ENCODE measurements around the gene EXOC3L4.

EXOC3L4 gene

DNA sequence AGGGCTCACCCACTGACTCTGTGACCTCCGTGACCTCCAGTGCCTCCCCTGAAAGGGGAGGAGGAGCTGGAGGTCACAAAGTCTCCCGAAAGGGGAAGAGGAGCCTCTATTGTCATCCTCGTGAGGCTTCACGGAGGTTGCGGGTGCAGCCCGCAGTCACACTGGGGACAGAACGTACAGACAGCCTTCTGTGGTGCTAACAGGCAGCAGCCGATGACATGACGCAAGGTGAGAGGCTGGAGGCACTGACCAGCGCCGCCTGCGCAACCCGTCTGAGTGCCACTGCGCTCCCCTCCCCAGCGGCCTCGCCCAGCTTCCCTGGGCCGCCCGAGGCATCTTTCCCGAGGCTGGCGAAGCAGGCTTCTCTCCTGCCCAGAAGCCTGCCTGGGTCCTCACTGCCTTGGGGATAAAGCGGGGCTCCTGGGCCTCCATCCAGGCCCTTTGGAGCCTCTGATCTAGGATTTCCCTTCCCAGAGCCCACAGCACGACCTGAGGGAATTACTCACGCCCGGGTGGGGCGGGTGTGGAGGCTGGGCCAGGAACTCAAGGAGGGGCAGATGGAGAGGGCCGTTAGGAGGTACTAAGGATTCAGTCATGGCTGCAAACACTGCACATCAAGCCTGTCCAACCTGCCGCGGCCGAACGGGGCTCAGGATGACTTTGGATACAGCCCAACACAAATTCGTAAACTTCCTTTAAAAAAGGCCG lies 22.8 kb upstream of the EXOC3L4 start:
- no peak for DNase-seq

DNA sequence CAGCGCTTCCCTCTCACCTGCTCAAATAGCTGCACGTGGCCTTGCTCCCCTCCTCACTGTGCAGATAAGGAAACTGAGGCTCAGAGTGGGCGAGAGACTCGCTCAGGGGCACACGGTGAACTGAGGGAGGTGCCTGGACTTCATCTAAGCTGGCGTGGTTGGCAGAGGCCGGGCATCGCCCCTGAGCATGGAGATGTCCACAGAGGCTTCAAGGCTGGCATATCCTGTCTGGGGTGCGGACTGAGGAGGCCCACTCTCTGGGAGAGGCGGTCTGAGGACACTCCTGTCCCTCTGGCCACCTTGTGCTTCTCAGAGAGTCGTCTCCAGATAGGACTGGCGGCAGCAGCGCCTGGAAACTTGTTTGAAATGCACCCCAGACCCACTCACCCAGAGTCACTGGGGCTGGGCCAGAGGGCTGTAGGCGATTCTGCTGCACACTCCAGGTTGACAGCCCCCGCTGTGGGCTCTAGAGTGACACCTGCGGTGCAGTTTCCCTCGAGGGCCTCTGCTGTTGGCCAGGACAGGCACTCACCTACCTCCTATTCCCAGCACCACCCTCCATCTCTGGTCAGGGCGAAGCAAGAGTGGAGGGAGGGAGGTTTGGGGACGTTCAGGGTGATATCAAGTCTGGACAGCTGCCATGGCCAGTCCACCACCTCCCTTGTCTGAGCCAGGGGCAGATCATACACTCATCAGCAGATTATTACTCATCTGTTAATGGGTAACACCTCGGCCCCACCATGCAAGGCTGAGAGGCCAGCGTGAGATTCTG lies 21.7 kb upstream of the EXOC3L4 start:
- no peak for DNase-seq

DNA sequence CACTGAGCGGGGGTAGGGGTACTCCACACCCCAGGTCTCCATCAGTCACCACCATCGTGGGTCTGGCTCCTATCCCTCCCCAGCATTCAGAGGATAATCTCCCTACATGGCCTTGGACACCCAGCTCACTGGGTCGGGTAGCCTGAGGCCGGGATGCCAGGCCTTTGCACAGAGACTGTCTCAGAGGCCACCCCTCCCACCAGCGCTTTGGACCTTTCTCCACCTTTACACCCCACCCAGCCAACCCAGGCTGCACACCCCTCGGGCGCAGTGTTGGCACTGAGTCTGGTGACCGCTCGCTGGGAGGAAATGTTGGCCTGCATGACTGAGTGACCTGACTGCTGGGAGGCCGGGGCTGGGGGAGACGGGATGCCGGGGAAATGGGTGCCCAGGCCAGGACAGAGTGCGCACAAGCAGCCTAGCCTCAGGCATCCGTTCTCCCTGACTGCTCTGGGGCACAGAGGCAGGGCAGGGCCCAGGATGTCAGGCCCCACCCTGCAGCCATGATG lies 21.1 kb upstream of the EXOC3L4 start:
- no peak for DNase-seq

DNA sequence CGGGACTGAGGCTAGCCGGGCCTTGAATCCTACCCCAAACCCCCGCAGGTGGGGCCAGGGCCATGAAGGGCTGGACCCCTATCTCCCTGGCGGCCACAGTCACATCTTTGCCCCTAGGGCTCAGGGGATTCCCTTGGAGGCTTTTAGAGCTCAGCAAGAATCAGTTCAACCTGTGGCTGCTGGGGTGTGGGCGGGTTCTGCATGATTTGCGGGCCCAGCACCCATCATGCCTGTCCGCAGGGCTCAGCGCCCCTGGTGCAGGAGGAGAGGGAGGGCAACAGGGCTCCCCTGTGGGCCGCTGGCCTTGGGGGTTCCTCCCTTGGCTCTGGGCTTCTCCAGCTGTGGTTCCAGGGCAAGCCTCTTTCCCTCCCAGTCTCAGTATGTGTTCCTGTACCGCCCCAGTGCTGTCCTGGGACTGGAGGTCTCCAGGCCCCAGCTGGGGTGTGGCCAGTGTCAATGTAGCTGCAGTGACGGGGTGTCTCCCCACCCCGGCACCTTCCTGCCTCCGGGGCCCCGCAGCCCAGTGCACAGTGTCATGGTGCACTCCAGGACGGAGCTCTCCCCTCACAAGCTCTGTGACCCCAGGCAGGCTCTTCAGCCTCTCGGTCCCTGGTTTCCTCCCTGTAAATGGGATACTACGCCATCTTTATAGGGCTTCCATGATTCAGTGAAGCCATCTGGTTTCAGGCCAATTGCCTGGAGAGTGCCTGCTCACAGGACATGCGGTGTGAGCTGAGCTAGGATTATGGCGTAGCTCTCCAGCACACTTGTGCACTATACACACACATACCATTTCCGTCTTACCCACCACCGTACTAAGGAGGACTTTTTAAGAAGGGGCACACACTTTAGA lies 20.4 kb upstream of the EXOC3L4 start:
- no peak for DNase-seq

DNA sequence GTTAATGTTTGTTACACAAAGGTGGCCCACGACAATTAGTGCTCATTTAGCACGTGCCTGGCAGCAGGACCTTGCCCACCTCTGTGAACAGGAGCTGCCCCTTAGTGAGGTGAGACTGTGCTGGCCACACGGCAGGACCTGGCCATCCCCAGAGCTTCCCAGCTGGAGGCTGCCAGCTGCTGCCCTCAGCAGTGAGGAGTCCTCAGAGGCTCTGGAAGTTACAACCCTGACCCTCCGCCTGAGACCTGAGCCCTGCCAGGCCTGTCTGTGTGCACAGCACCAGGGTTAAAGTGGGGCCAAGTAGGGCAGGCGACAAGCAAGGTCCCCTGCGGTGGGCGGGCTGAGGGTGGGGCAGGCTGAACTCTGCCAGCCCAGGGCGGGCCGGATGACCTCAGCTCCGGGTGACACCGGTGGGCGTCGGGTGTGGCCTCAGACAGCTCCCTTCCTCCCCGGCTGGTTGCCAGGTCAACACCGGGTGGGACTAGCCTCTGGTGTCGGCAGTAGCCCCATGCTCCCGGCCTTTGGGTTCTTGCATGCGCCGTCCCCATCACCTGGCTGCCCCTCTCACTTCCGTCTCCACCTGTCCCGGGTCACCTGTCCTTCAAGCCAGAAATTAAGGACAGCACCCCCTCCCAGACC lies 19.7 kb upstream of the EXOC3L4 start:
- peak; percentile 41 for DNase-seq

DNA sequence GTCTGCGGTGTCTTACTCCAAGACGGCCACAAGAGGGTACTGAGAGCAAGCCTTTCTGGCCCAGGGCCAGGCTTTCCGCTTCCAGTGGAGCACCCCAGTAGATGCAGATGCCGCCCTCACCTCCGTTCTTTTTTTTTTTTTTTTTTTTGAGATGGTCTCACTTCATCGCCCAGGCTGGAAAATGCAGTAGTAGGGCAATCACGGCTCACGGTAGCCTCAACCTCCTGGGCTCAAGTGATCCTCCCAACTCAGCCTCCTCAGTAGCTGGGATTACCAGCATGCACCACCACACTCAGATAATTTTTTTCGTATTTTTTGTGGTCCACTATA lies 16.1 kb upstream of the EXOC3L4 start:
- peak; percentile 78 for DNase-seq

DNA sequence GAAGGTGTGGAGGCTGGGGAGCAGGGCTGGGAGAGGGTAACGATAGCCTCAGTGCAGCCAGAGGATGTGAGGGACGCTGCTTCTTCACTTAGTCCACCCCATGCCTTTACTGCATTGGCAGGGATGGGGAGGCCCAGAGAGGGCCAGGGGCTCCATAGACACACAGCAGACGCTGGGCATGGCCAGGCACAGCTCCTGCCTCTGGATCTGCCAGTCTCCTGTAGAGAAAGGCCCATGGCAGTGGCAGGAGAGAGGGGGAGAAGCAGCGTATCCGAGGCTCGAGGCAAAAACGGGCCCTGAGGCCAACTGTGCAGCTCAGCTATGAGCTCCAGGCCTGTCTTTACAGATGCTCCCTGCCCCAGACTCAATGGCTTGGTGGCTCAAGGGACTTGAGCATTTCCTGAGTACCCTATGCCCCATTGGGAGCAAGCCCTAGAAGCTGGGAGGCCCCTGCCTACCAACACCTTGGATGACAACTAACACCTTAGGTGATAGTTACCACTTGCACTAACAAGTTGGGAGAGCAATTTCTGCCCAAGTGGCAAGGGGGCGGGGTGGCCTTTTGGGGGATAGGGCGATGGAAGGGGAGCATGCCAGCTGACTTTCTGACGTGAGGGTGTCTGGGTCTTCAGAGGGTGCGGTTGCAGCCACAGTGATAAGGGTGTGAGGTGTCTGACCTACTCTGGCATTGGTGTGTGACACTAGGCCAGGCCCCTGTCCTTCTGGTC lies 15.5 kb upstream of the EXOC3L4 start:
- no peak for DNase-seq

DNA sequence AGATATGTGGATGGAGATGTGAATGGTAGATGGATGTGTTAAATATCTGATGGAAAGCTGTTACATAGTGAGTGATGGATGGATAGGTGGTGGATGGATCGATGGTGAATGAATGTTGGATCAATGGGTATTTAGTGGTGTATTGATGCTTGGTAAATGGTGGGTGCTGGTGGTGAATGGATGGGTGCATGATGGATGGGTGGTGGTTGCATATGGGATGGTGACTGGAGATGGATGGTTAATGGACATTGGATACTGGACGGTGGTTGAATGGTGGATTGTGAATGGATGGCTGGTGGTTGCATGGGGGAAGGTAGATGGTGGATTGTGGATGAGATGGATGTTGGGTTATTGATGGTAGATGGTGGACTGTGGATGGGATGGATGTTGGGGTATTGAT lies 12.6 kb upstream of the EXOC3L4 start:
- no peak for DNase-seq

DNA sequence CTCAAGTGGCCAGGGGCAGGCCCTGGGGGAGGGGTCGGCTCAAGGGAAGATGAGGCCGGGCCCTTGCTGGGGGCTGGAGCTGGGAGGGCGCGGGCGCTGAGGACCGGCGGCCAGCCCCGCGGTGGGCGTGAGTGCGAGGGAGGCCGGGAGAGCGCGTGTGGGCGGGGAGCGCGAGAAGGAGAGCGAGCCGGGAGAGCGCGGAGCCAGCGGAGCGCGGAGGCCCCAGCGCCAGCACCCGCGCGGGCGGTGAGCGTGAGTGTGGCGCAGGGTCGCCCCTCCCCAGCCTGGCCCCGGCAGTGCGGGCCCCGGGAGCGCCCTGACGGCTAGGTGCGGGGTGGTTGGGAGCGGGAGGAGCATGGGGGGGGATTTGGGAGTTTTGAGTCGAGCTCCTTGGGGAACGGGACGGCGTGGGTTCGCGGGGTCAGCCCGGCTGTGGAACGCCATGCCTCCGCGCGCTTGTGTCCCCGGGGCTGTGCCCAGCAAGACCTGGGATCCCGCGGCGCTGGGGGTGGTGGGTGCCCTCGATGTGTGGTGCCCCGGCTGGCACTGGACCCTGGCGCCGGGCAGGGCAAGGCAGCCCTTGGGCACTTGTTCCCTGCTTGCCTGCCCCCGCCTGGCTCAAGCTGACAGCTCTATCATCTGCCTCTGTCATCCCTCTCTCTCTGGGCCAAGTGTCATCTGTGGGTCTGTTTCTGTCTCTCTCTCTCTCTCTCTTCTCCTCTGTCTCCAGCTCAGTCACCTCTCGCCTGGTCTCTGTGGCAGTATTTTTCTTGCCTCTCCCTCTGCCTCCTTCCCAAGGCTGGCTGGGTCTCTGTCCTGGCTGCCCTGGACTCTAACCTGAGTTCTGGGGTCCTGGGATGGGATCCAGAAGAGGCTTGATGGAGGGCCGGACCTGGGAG lies 10.3 kb upstream of the EXOC3L4 start, which contains the start of gene LBHD2:
Gene LBHD2, plus strand, starts transcription at position 190 of the 899 bp plus-strand sequence. CDS start 1,803 bp downstream, outside the sequence.
- DNase-seq = no peak

DNA sequence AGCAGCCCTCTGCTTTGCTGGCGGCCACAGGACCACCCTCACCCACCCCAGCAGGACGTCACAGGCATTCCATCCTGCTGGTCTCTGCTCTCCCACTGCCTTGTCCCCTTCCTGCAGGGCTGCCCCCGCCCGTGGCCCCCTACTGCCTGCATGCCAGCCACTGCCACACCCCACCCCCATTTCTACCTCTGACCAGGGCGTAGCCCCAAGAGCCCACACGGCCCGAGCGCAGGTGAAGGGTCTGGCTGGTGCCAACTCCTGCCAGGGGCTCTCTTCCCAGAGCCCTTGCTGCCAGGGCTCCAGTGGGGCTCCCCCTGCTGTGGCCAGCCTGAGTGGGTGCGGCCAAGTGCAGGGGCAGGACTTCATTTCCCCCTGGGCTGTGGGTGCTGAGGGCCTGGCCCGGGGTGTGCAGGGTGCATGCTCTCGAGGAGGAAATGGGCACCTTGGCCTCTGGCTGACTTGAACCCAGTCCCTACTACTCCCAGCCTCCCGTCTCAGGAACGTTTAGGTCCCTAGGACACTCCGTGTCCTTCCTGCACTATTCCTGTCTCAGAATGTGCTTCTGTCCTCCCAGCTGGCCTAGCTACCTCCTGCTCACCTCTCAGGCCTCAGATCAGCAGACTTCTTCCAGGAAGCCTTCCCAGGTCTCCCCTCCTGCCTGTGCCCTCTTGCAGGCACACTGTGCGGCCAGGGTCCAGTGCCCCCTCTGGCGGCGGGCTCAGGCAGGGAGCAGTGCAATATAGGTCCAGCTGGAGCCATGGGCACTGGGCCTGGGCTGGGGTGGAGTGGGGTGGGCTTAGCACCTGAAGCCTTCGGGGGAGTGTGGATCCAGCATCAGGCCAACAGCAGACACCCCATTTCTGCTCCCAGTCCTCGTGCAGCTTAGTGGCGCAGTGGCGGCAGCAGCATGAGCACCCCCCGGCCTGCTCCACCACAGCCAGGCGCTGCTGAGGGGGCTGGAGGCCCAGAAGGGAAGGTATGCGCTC lies 9.1 kb upstream of the EXOC3L4 start:
- DNase-seq = no peak

DNA sequence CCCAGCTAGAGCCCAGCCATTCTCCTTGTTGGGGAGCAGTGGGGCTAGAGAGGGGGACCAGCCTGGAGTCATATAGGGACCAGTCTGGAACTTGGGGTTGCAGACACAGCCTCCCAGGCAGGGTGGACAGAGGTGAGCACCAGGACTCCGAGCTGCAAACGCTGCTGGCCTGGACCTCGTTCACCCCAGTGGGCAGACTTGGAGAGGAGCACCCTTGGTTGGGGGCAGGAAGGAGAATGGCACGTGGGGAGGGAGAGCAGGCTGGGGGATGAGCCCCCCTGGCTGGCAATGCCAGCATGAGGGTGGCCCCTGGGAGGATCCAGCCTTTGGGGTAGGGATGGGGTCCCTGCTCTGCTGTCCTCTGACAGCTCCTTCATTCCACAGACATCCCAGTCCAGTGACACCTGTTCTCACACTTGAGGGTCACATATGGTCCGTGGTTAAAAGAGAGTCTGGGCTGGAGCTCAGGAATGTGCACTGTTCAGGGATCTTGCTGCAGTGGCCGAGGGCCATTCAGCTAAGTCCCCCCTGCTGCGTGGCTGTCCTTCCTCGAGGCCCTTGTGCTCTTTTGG lies 7.7 kb upstream of the EXOC3L4 start:
- DNase-seq = no peak

DNA sequence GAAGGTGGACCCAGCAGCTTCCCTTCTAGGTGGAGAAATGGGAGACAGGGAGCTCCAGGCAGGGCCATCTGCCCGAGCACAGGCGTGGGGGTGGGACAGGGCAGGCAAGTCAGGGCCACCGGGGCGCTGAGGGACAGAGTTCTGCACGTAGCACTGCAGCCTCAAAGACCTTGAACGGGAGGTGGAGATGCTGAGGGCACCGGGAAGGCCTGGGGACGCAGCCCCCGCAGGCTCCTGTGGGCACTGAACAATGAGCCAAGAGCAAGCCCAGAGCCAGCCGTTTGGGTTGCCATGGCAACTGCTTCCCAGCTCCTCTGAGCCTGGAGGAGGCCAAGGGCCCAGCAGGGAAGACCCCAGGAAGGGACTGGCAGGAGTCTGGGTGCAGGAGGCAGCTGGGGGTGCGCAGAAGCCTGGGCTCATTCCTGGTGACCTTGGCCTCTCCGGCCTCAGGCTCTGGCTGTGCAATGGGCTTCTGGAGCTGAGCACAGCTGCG lies 7.1 kb upstream of the EXOC3L4 start:
- DNase-seq = no peak

DNA sequence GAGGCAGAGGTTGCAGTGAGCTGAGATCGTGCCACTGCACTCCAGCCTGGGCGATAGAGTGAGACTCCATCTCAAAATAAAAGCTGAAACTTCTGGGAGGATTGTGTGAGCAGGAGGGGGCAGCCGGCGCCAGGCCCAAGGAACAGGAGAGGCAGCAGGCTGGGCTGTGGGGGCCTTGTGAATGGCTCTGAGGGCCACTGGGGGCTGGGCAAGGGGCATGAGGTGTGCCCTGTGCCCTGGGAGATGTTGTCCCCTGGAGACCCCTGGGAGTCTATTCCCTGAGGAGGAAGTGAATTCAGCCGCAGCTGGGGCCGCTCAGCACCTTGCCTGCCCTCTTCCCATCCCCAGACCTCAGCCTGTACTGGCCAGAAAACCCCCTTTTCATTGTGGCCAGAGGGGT lies 5.6 kb upstream of the EXOC3L4 start:
- DNase-seq = no peak

DNA sequence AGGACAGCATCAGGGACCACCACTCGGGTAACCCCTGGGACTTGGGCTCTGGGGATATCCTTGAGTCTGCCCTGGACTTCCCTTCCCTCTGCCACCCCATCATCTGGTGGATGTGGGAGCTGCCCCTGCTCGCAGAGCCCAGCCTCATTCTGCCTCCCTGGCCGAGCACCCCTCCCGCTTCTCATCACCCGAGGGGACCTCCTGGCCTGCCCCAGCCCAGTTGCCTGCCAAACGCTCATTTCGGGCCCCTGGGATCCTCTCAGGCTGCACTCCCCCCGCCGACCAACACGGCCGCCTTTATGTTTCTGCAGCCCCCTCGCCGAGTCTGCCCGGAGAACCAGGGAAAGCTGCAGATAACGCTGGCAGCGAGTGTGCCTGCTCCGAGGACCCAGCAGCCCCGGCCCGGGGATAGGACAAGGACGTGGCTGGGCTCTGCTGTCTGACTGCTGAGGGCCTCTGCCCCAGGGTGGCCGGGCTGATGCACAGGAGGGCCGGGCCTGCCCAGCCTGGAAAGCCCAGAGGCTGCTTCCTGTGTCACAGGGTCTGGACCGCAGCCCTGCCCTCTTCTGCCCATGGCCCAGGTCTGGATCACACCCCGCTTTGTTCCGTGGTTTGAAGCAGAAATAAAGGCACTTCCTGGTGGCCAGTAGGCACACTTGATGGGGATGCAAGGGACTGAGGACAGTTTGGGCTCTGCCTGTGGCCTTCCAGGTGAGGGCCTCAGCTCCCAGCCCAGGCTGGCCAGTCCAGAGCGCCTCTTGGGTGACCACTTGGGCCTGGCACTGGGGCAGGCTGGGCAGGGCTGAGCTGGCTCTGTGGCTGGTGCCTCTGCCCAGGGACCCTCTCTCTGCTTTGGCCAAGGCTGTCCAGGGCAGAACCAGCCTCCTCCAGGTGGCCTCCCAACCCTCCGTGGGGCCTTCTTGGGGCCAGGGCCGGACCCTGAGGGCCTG lies 4.9 kb upstream of the EXOC3L4 start:
- no peak for DNase-seq

DNA sequence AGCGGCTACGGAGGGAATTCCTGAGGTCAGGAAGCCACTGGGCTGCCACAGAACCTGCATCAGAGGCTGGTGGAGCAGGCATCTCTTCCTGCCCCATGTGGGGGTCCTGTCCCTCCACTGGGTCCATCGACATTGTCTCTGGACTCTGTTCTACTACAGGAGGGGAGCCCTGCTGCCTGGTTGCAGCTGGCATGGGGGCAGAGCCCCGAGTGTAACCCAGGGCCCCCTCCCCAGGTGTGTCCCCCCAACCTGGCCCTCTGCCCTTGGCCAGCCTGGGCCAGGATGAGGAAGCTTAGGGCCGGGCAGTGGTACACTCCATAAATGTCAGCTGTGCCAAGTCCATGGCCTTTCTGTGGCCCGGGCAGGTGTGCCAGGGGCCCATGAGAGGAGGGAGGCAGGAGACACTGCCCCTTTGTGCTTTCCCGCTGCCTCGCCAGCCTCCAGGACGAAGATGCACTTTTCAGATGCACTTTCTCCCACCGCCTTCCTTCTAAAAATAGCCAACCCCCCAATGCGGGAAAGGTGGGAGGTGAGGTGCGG lies 4.0 kb upstream of the EXOC3L4 start:
- DNase-seq = no peak

DNA sequence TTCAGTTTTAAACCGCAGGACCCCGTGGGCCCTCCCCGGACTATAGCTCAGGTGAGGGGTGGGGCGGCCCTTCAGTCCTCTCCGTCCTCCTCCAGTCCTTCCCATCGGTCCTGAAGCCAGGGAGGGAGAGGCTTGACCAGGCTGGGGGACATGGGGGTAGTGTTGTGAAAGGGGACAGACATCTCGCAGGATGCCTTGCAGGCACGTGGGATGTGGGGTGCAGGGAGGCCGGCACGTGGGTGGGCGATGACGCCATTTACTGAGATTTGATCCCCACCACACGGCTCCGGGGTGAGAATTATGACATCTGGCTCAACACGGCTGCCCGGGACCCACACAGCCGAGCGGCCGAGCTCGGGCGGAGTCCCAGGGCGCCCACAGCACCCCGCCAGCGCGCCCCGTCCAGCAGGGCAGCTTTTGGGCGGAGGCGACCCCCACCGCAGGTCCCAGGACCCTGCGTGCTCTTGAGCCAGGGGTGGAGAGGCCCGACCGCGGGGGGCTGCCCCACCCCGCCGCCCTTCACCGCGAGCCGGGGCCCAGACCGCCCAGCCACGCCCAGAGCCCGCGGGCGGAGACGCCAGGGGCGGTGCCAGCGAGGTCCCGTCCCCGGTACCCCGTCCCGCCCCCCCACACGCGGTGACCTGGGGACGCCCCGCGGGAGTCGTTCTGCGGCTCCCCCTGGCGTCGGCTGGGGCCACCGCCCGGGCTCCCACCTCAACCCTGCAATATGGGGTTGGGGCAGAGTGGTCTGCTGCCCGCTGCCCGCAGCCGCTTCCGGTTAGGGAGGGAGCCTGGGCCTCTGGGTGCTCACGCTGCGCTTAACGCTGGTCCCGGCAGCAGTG lies 3.3 kb upstream of the EXOC3L4 start:
- peak; percentile 81 for DNase-seq

DNA sequence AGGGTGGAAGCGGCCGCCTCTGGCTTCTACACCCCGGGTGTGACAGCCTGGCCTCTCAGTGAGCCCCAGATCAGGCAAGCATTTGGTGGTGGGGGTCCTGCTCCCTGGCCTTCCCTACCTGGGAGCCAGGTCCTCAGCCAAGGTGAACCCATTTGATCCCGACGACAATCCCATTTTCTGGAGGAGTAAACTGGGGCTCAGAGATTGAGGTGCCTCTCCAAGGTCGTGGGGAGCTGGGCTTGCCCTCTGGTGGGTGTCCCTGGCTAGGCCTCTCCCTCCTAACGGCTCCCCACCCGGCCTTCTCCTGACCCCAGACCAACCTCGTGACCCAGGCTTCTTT lies 2.7 kb upstream of the EXOC3L4 start:
- no peak for DNase-seq
